ENCODE results near the gene MYF5. TPM values are rescaled to one million over a fixed set of nuclear protein-coding genes. Genes with fewer than 3 reads are reported as not detected.

The MYF5 gene
- total RNA-seq, 1 experiment from 2014 or later, result not detected

DNA sequence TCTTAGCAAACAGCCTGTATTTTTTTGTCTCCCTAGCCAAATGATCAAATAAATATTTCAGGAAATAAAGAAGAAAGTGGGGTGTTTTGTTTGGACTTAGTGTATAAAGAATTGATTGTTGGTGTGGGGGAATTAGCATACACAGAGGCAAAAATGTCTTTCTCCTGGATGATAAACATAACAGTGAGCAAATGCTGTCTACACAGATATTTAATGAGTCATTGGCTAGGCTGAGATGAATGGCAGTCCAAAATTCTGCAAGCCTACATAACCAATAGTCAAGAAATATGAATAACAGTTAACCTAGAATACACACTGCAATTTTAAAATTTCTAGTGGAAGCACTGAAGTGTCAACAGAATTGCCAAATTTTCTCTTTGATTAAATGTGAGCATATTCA, 35.8 kb downstream of the MYF5 start:
- no peak for DNase-seq (ENCODE audit: low spot score)
- in situ Hi-C loops (cut with HindIII; ENCODE audit: low sequenced_read_pairs), result no loop called here

DNA sequence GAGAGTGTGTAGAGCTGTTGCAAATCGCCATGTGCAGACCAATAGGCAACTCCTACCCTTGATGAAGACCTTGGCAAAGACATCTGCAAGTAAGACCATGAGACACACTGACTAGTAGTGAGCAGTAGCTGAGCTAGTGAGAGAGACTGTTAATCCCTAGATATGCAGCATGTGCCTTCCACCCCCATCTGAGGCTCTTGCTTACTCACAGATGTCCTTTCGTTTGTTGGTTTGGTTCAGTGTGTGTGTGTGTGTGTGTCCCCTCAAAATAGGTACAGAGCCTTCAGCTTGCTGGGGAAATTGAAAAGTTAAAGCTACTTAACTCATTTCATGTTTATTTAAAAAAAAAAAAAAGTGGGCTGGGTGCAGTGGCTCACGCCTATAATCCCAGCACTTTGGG, 37.6 kb downstream of the MYF5 start:
- DNase-seq (ENCODE audit: low spot score), result no peak
- in situ Hi-C loops (cut with HindIII; ENCODE audit: low sequenced_read_pairs), result no loop called here

DNA sequence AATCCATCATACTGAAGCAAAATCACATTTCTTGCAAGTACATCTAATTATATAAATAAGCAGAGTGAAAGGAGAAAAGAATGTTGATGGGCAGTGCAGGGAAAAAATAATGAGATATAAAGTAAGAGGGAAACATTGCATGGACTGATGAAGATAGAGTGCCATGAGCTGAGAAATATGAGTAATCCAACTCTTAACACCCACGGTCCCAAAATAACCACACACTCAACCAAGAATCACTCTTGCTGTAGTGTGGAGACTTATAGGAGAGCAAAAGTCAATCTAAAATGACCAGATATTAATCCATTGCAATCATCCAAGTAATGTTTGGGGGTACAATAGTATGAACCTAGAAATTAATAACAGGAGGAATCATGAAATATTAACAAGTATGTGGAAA, 40.2 kb downstream of the MYF5 start:
- DNase-seq (ENCODE audit: low spot score), result no peak
- in situ Hi-C loops (cut with HindIII; ENCODE audit: low sequenced_read_pairs), result no loop called here

DNA sequence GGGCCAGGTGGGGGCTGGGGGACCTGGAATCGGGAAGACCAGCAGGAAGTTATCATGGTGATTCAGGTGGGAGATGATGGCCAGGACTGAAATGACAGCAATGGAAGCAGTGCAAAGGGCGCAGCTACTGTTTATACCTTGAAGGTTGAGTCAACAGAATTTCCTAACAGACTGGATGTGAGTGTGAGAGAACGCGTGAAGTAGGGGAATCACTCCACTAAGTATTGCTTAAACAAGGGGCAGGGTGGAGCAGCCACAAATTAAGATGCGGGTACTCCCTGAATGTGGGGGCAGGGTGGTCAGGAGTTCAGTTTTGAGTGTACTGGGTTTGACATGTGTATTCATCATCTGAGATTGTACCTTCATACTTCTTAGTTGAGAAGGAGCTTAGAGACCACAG, 45.1 kb downstream of the MYF5 start:
- DNase-seq (ENCODE audit: low spot score), result no peak
- in situ Hi-C loops (cut with HindIII; ENCODE audit: low sequenced_read_pairs), result no loop called here

DNA sequence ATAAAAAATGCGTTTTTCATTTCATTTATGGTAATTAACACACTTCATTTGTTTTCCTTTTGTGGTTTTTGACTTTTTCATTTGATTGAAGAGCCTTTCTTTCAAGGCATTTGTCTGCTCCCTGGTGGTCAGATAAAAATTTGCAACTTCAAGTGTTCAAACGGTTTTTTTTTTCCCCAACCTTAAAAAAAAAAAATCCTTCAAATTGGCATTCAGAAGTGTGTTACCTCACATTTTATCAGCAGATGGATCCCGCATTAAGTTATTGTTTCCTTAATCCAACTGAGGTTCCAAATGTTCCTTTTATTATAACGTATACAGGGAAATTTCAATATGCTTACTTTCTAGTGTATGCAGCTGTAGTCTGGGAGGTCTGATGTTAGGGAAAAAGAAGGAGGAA, 47.2 kb downstream of the MYF5 start:
- in situ Hi-C loops (cut with HindIII; ENCODE audit: low sequenced_read_pairs), result no loop called here
- peak; percentile 59 for DNase-seq (ENCODE audit: low spot score)

DNA sequence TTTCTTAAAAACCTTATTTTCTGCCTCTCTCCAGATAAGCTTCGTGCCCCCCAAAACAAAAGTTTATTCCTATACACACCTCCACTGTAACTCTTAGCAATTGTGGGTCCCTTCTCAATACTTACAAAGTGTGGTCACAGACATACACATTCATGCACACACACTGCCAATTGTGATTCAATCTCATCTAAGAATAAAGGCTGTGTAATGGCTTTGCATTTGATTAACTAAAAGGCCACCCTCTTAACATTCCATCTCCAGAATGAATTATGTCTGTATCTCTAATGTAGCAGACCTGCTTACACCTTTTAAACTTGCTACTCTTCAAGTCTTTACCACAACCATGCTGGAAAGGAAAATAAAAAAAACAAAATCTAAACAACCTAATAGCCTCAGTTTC, 49.5 kb downstream of the MYF5 start:
- DNase-seq (ENCODE audit: low spot score), result no peak
- in situ Hi-C loops (cut with HindIII; ENCODE audit: low sequenced_read_pairs), result no loop called here

DNA sequence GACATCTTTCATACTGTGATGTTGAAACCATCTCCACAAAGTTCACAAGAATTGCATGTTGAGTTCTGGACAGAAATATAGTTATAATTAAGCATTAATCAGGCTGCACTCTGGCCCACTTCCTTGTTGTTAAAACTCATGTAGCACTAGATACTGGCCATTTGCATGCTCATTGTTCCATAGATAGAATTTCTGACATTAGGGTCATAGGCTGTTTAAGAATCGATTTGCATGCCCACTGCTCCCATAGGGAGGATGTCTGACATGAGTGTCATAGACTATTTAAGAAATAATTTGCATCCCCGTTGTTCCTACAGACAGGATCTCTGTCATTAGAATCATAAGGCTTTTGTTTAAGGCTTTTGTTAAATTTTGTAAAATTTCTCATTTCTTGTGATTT, 50.2 kb downstream of the MYF5 start:
- in situ Hi-C loops (cut with HindIII; ENCODE audit: low sequenced_read_pairs), result no loop called here
- DNase-seq (ENCODE audit: low spot score), result no peak

Other genes starting within 250 kb of the MYF5 start
- gene MYF6, start 9.3 kb upstream of the MYF5 start, total RNA-seq (2014; rRNA removed; shearing (Covaris generic)), result not detected in 2 replicates
- not detected in 2 replicates for gene LIN7A, start 221.0 kb downstream of the MYF5 start, total RNA-seq (2014; rRNA removed; shearing (Covaris generic))